ENCODE data around the gene G3BP2.

GRCh38 chr4:75612306-75612705 lies 60.9 kb downstream of the G3BP2 start:
- TF ChIP-seq, protein P1, sequence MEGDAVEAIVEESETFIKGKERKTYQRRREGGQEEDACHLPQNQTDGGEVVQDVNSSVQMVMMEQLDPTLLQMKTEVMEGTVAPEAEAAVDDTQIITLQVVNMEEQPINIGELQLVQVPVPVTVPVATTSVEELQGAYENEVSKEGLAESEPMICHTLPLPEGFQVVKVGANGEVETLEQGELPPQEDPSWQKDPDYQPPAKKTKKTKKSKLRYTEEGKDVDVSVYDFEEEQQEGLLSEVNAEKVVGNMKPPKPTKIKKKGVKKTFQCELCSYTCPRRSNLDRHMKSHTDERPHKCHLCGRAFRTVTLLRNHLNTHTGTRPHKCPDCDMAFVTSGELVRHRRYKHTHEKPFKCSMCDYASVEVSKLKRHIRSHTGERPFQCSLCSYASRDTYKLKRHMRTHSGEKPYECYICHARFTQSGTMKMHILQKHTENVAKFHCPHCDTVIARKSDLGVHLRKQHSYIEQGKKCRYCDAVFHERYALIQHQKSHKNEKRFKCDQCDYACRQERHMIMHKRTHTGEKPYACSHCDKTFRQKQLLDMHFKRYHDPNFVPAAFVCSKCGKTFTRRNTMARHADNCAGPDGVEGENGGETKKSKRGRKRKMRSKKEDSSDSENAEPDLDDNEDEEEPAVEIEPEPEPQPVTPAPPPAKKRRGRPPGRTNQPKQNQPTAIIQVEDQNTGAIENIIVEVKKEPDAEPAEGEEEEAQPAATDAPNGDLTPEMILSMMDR (conservative IDR thresholded peaks at IDR 0.05; ENCODE audit: low read depth in 2 of 2), result no peak
- TF ChIP-seq POLR2AphosphoS5 (IDR thresholded peaks at IDR 0.05; ENCODE audit: low read depth) (no peak), EZH2 (IDR thresholded peaks at IDR 0.05; ENCODE audit: low read depth, unreplicated experiment) (no peak), STAT1 (IDR thresholded peaks at IDR 0.05; ENCODE audit: unreplicated experiment) (no peak), JUNB (IDR thresholded peaks at IDR 0.05; ENCODE audit: unreplicated experiment) (no peak), EZH2phosphoT487 (IDR thresholded peaks at IDR 0.05; ENCODE audit: unreplicated experiment) (no peak), REST (IDR thresholded peaks at IDR 0.05; ENCODE audit: unreplicated experiment) (no peak)
